ENCODE measurements around the gene PDE6H. TPM values are rescaled to one million over a fixed set of nuclear protein-coding genes. Genes with fewer than 3 reads are reported as not detected.

The PDE6H gene
- total RNA-seq, 2 experiments from 2014 or later: 0.25 TPM; not detected in 1

- H3K36me3 Mint-ChIP-seq (ENCODE audit: low read depth): no peaks in the 10 kb centered on the region
- no peaks in the 10 kb centered on the region for H3K27me3 Mint-ChIP-seq
- DNase-seq (no peak), ATAC-seq (no peak)
- H3K9me3 Mint-ChIP-seq (ENCODE audit: low read depth): peaks cover 8% of the 10 kb centered on the region
- POLR2A ChIA-PET: no interaction called here
- CTCF ChIA-PET: interaction anchor here (0.6 to 1.6 kb wide), 6 partner anchors 8 to 214 kb away, joined by 3 to 6 read pairs (median 4); no protein-coding TSS in a partner anchor
- intact Hi-C loops (cut with DNase I, micrococcal nuclease): no loop called here
- no peak overlapping the region for H3K4me3 Mint-ChIP-seq
- peaks cover 30% of the 10 kb centered on the region for H3K4me1 Mint-ChIP-seq
- no peak overlapping the region for H3K27ac Mint-ChIP-seq
Observed at GRCh38 chr12:14986449-14986848, 13.6 kb downstream of the PDE6H start.

- Mint-ChIP-seq H3K4me3 (no peak overlapping the region), H3K27ac (no peak overlapping the region), H3K9me3 (ENCODE audit: low read depth) (peaks cover 9% of the 10 kb centered on the region), H3K27me3 (no peaks in the 10 kb centered on the region), H3K4me1 (peaks cover 20% of the 10 kb centered on the region), H3K36me3 (ENCODE audit: low read depth) (no peaks in the 10 kb centered on the region)
- intact Hi-C loops (cut with DNase I, micrococcal nuclease): no loop called here
- ChIA-PET POLR2A (no interaction called here), CTCF (no interaction called here)
- ATAC-seq (no peak), DNase-seq (no peak)
Observed at GRCh38 chr12:14988035-14988434, 15.2 kb downstream of the PDE6H start.

- ChIA-PET POLR2A (no interaction called here), CTCF (interaction anchor here (0.6 to 1.0 kb wide), 3 partner anchors 53 to 215 kb away, joined by 3 read pairs; a partner anchor contains a TSS)
- DNase-seq: no peak
- Mint-ChIP-seq H3K27me3 (no peaks in the 10 kb centered on the region), H3K36me3 (ENCODE audit: low read depth) (no peaks in the 10 kb centered on the region), H3K4me3 (no peak overlapping the region), H3K9me3 (ENCODE audit: low read depth) (peaks cover 9% of the 10 kb centered on the region), H3K27ac (no peak overlapping the region), H3K4me1 (peaks cover 24% of the 10 kb centered on the region)
- no peak for ATAC-seq
- intact Hi-C loops (cut with DNase I, micrococcal nuclease): loop anchor here in 1 of 2 experiments (5.0 kb wide), 1 partner anchor 357 kb away; no protein-coding TSS in a partner anchor
Observed at GRCh38 chr12:14989790-14990189, 16.9 kb downstream of the PDE6H start.

GRCh38 chr12:14991069-14991468, 18.2 kb downstream of the PDE6H start:
- POLR2A ChIA-PET: no interaction called here
- Mint-ChIP-seq H3K27ac (no peak overlapping the region), H3K4me3 (no peak overlapping the region), H3K27me3 (no peaks in the 10 kb centered on the region), H3K9me3 (ENCODE audit: low read depth) (peaks cover 9% of the 10 kb centered on the region), H3K4me1 (peaks cover 31% of the 10 kb centered on the region), H3K36me3 (ENCODE audit: low read depth) (no peaks in the 10 kb centered on the region)
- no peak for ATAC-seq
- CTCF ChIA-PET: interaction anchor here (0.9 kb wide), 1 partner anchor 186 kb away, joined by 3 read pairs; no protein-coding TSS in a partner anchor
- no peak for DNase-seq
- intact Hi-C loops (cut with DNase I, micrococcal nuclease): loop anchor here in 1 of 2 experiments (5.0 kb wide), 1 partner anchor 359 kb away; no protein-coding TSS in a partner anchor

- intact Hi-C loops (cut with DNase I, micrococcal nuclease): loop anchor here in 1 of 2 experiments (2.0 to 5.0 kb wide), 2 partner anchors 32 to 360 kb away; partner anchors contain the start of gene ARHGDIB
- Mint-ChIP-seq H3K4me3 (no peak overlapping the region), H3K9me3 (ENCODE audit: low read depth) (peaks cover 9% of the 10 kb centered on the region), H3K36me3 (ENCODE audit: low read depth) (no peaks in the 10 kb centered on the region), H3K27ac (no peak overlapping the region), H3K4me1 (peaks cover 31% of the 10 kb centered on the region), H3K27me3 (no peaks in the 10 kb centered on the region)
- POLR2A ChIA-PET: no interaction called here
- no peak for ATAC-seq
- DNase-seq: no peak
- CTCF ChIA-PET: interaction anchor here (0.6 to 1.9 kb wide), 3 partner anchors 15 to 218 kb away, joined by 3 to 5 read pairs (median 3); partner anchors contain the start of gene ARHGDIB
Observed at GRCh38 chr12:14992673-14993072, 19.8 kb downstream of the PDE6H start.

GRCh38 chr12:14993117-14993516, 20.3 kb downstream of the PDE6H start:
- ChIA-PET POLR2A (no interaction called here), CTCF (interaction anchor here (0.6 to 4.8 kb wide), 4 partner anchors 16 to 166 kb away, joined by 3 to 85 read pairs (median 4); partner anchors contain the start of genes ARHGDIB and ART4)
- DNase-seq: no peak
- Mint-ChIP-seq H3K4me3 (no peak overlapping the region), H3K9me3 (ENCODE audit: low read depth) (peaks cover 9% of the 10 kb centered on the region), H3K4me1 (peaks cover 31% of the 10 kb centered on the region), H3K27ac (no peak overlapping the region), H3K36me3 (ENCODE audit: low read depth) (no peaks in the 10 kb centered on the region), H3K27me3 (no peaks in the 10 kb centered on the region)
- no peak for ATAC-seq
- intact Hi-C loops (cut with DNase I, micrococcal nuclease): loop anchor here in 1 of 2 experiments (2.0 to 5.0 kb wide), 2 partner anchors 32 to 361 kb away; partner anchors contain the start of gene ARHGDIB

GRCh38 chr12:14993537-14994266, 20.9 kb downstream of the PDE6H start:
- ChIA-PET POLR2A (no interaction called here), CTCF (interaction anchor here (0.6 to 4.8 kb wide), 8 partner anchors 16 to 167 kb away, joined by 3 to 85 read pairs (median 6); partner anchors contain the start of genes ARHGDIB, ART4 and PDE6H)
- Mint-ChIP-seq H3K27ac (peak overlapping the region; percentile 52), H3K9me3 (ENCODE audit: low read depth) (peaks cover 9% of the 10 kb centered on the region), H3K36me3 (ENCODE audit: low read depth) (no peaks in the 10 kb centered on the region), H3K27me3 (no peaks in the 10 kb centered on the region), H3K4me3 (no peak overlapping the region), H3K4me1 (peaks cover 31% of the 10 kb centered on the region)
- ATAC-seq (peak; percentile 77), DNase-seq (peak; percentile 44)
- intact Hi-C loops (cut with DNase I, micrococcal nuclease): loop anchor here (2.0 to 5.0 kb wide), 5 partner anchors 33 to 361 kb away; partner anchors contain the start of gene ARHGDIB (in 2 of the 2)

GRCh38 chr12:14994610-14995009, 21.8 kb downstream of the PDE6H start:
- intact Hi-C loops (cut with DNase I, micrococcal nuclease): loop anchor here (1.0 to 5.0 kb wide), 10 partner anchors 34 to 757 kb away; partner anchors contain the start of genes ARHGDIB (in 1 of the 2), ERP27 (in 1 of the 2) and RERG (in 1 of the 2)
- ChIA-PET CTCF (interaction anchor here (0.8 to 4.8 kb wide), 27 partner anchors 9 to 227 kb away, joined by 3 to 85 read pairs (median 5); partner anchors contain the start of genes ART4, C12orf60, ERP27 and PDE6H), POLR2A (no interaction called here)
- Mint-ChIP-seq H3K27me3 (no peaks in the 10 kb centered on the region), H3K4me1 (peaks cover 29% of the 10 kb centered on the region), H3K9me3 (ENCODE audit: low read depth) (peaks cover 9% of the 10 kb centered on the region), H3K36me3 (ENCODE audit: low read depth) (no peaks in the 10 kb centered on the region), H3K27ac (peak overlapping the region; percentile 53), H3K4me3 (no peak overlapping the region)
- ATAC-seq (no peak), DNase-seq (no peak)

- Mint-ChIP-seq H3K9me3 (ENCODE audit: low read depth) (peaks cover 5% of the 10 kb centered on the region), H3K27ac (peak overlapping the region; percentile 76), H3K4me1 (peaks cover 29% of the 10 kb centered on the region), H3K4me3 (no peak overlapping the region), H3K27me3 (no peaks in the 10 kb centered on the region), H3K36me3 (ENCODE audit: low read depth) (no peaks in the 10 kb centered on the region)
- ATAC-seq (peak; percentile 45), DNase-seq (no peak)
- ChIA-PET POLR2A (interaction anchor here (0.6 kb wide), 2 partner anchors 56 to 221 kb away, joined by 3 to 8 read pairs; no protein-coding TSS in a partner anchor), CTCF (interaction anchor here (0.6 to 4.8 kb wide), 46 partner anchors 8 to 758 kb away, joined by 3 to 85 read pairs (median 4); partner anchors contain the start of genes ART4, C12orf60, ERP27 and PDE6H)
- intact Hi-C loops (cut with DNase I, micrococcal nuclease): loop anchor here (1.0 to 5.0 kb wide), 11 partner anchors 35 to 759 kb away; partner anchors contain the start of genes RERG (in 2 of the 2), ARHGDIB (in 1 of the 2) and ERP27 (in 1 of the 2)
Observed at GRCh38 chr12:14995583-14996425, 23.0 kb downstream of the PDE6H start.

GRCh38 chr12:14997998-14998397, 25.2 kb downstream of the PDE6H start:
- POLR2A ChIA-PET: no interaction called here
- peaks cover 5% of the 10 kb centered on the region for H3K27me3 Mint-ChIP-seq
- no peak overlapping the region for H3K27ac Mint-ChIP-seq
- H3K36me3 Mint-ChIP-seq (ENCODE audit: low read depth): no peaks in the 10 kb centered on the region
- H3K4me3 Mint-ChIP-seq: no peak overlapping the region
- DNase-seq (no peak), ATAC-seq (no peak)
- peaks cover 27% of the 10 kb centered on the region for H3K4me1 Mint-ChIP-seq
- intact Hi-C loops (cut with DNase I, micrococcal nuclease): loop anchor here (2.0 to 5.0 kb wide), 4 partner anchors 61 to 761 kb away; partner anchors contain the start of genes RERG (in 2 of the 2) and ERP27 (in 1 of the 2)
- no peaks in the 10 kb centered on the region for H3K9me3 Mint-ChIP-seq (ENCODE audit: low read depth)
- CTCF ChIA-PET: interaction anchor here (0.6 kb wide), 1 partner anchor 165 kb away, joined by 3 read pairs; no protein-coding TSS in a partner anchor
